H1 (cell line): ENCODE measurements around the gene ZFAND3. TPM values are rescaled to one million over a fixed set of nuclear protein-coding genes. Genes with fewer than 3 reads are reported as not detected.

Experiments used
- CTCF ChIA-PET: fragments of 300-600 bp; sonication (Branson Sonifier 250); formaldehyde crosslinking; loops from one replicate; lab custom pipeline; 2021; ENCODE audit not compliant: partially characterized antibody; lab: Charles Lee
- POLR2A ChIA-PET: fragments of 300-600 bp; sonication (Branson Sonifier 250); formaldehyde crosslinking; loops from one replicate; lab custom pipeline; 2021; ENCODE audit warnings: inconsistent platforms; ENCODE audit not compliant: partially characterized antibody; lab: Charles Lee
- DNase-seq, 2 experiments: peaks; one replicate each; pipeline versions ENCODE4 v3.0.0 to v3.0.0-alpha.2; 2010 to 2022; ENCODE audit warnings: low spot score in 2 of 2, low read depth in 1 of 2, mixed read lengths in 1 of 2
- FAIRE-seq: peaks from 2 replicates; lab custom pipeline; 2011; peaks lifted over from hg19 to GRCh38; lab: Jason Lieb, UNC
- H2AFZ ChIP-seq: 2 replicates; pipeline ENCODE4 v1.8.1; 2012; ENCODE audit warnings: low read length, inconsistent platforms
- H2AK5ac ChIP-seq: 2 replicates; pipeline ENCODE4 v1.6.1; 2013; ENCODE audit warnings: low read depth, low read length
- H2BK120ac ChIP-seq: replicated peaks from 2 replicates; pipeline ENCODE3; 2013; ENCODE audit warnings: low read depth, low read length, inconsistent platforms
- H2BK12ac ChIP-seq: 2 replicates; pipeline ENCODE4 v1.6.1; 2013; ENCODE audit warnings: low read depth, low read length
- H2BK15ac ChIP-seq: 2 replicates; pipeline ENCODE4 v1.6.1; 2013; ENCODE audit warnings: low read length
- H2BK20ac ChIP-seq: 2 replicates; pipeline ENCODE4 v1.6.1; 2013; ENCODE audit warnings: low read length
- H2BK5ac ChIP-seq: 2 replicates; pipeline ENCODE4 v1.6.1; 2013; ENCODE audit warnings: low read depth, low read length
- H3K14ac ChIP-seq: 2 replicates; pipeline ENCODE4 v1.6.1; 2013; ENCODE audit warnings: inconsistent platforms; ENCODE audit not compliant: insufficient read length
- H3K18ac ChIP-seq: 2 replicates; pipeline ENCODE4 v1.6.1; 2013; ENCODE audit warnings: low read length; ENCODE audit errors: extremely low read depth
- H3K23ac ChIP-seq: 2 replicates; pipeline ENCODE4 v1.6.1; 2013; ENCODE audit warnings: inconsistent platforms; ENCODE audit not compliant: insufficient read length
- H3K23me2 ChIP-seq: 2 replicates; pipeline ENCODE4 v1.6.1; 2013; ENCODE audit warnings: low read depth, low read length
- H3K27ac ChIP-seq: 2 replicates; pipeline ENCODE4 v1.6.1; 2011; ENCODE audit warnings: low read depth, low read length, inconsistent platforms
- H3K27me3 ChIP-seq, 4 experiments: replicated peaks in 1 of 4; 1 replicate in 1 of 4; 2 replicates in 3 of 4; pipeline versions ENCODE4 v1.6.1 to v1.8.1; 2011 to 2013; ENCODE audit warnings: low read length in 3 of 4, mild to moderate bottlenecking in 3 of 4, inconsistent platforms in 2 of 4, mixed read lengths in 2 of 4, moderate library complexity in 1 of 4; ENCODE audit not compliant: control insufficient read depth in 3 of 4, insufficient read depth in 3 of 4; ENCODE audit errors: extremely low read depth in 1 of 4
- H3K36me3 ChIP-seq, 4 experiments: 2 replicates each; pipeline versions ENCODE4 v1.6.1 to v1.8.1; 2011 to 2013; ENCODE audit warnings: mild to moderate bottlenecking in 4 of 4, low read length in 3 of 4, moderate library complexity in 2 of 4, control low read depth in 1 of 4, inconsistent platforms in 1 of 4; ENCODE audit not compliant: insufficient read depth in 4 of 4, control insufficient read depth in 2 of 4
- H3K4ac ChIP-seq: replicated peaks from 2 replicates; pipeline ENCODE3; 2013; ENCODE audit warnings: low read length, low read depth, mixed read lengths, inconsistent platforms; ENCODE audit not compliant: insufficient read length
- H3K4me1 ChIP-seq, 4 experiments: replicated peaks in 1 of 4; 1 replicate in 1 of 4; 2 replicates in 3 of 4; pipeline versions ENCODE4 v1.6.1 to v1.8.1; 2011 to 2013; ENCODE audit warnings: low read length in 3 of 4, inconsistent platforms in 2 of 4, mixed read lengths in 1 of 4; ENCODE audit not compliant: insufficient read depth in 4 of 4, control insufficient read depth in 3 of 4
- H3K4me2 ChIP-seq, 2 experiments: 2 replicates each; pipeline versions ENCODE4 v1.6.1 to v1.8.1; 2011 to 2013; ENCODE audit warnings: low read depth in 2 of 2, low read length in 2 of 2, control low read depth in 1 of 2, inconsistent platforms in 1 of 2, mild to moderate bottlenecking in 1 of 2; ENCODE audit not compliant: insufficient read depth in 1 of 2
- H3K4me3 ChIP-seq, 4 experiments: fragments of 200-600, 300-600 bp in 1 of 4; sonication (generic), shearing (Covaris generic), sonication (Bioruptor Twin) in 1 of 4; 2 replicates each; pipeline versions ENCODE4 v1.5.1 to v1.8.1; 2011 to 2016; ENCODE audit warnings: low read length in 4 of 4, low read depth in 3 of 4, control low read depth in 2 of 4, inconsistent platforms in 2 of 4, mild to moderate bottlenecking in 2 of 4, mixed read lengths in 1 of 4, moderate library complexity in 1 of 4; ENCODE audit not compliant: insufficient read depth in 2 of 4; ENCODE audit errors: extremely low read depth in 1 of 4
- H3K56ac ChIP-seq: replicated peaks from 2 replicates; pipeline ENCODE3; 2013; ENCODE audit warnings: low read depth, mild to moderate bottlenecking, mixed read lengths, low read length, inconsistent platforms; ENCODE audit not compliant: insufficient read length
- H3K79me1 ChIP-seq: 2 replicates; pipeline ENCODE4 v1.6.1; 2013; ENCODE audit warnings: low read depth, low read length, control low read depth
- H3K79me2 ChIP-seq, 2 experiments: 2 replicates each; pipeline versions ENCODE4 v1.6.1 to v1.8.1; 2012 to 2013; ENCODE audit warnings: low read length in 2 of 2, mild to moderate bottlenecking in 2 of 2, inconsistent platforms in 1 of 2; ENCODE audit not compliant: insufficient read depth in 2 of 2, control insufficient read depth in 1 of 2
- H3K9ac ChIP-seq, 4 experiments: replicated peaks in 1 of 4; 1 replicate in 1 of 4; 2 replicates in 3 of 4; pipeline versions ENCODE4 v1.6.1 to v1.8.1; 2011 to 2013; ENCODE audit warnings: low read depth in 3 of 4, low read length in 3 of 4, control low read depth in 2 of 4, mild to moderate bottlenecking in 2 of 4, moderate library complexity in 2 of 4, inconsistent platforms in 1 of 4; ENCODE audit errors: extremely low read depth in 1 of 4
- H3K9me3 ChIP-seq, 2 experiments: 2 replicates each; pipeline versions ENCODE4 v1.6.1 to v1.8.1; 2012 to 2013; ENCODE audit warnings: mild to moderate bottlenecking in 2 of 2, moderate library complexity in 2 of 2, control low read depth in 1 of 2, inconsistent platforms in 1 of 2, low read depth in 1 of 2, low read length in 1 of 2, mixed read lengths in 1 of 2; ENCODE audit not compliant: insufficient read depth in 2 of 2
- H4K20me1 ChIP-seq, 2 experiments: replicated peaks in 1 of 2; 2 replicates each; pipeline versions ENCODE3 to v1.8.1; 2011 to 2013; ENCODE audit warnings: inconsistent platforms in 2 of 2, low read length in 2 of 2, mild to moderate bottlenecking in 1 of 2; ENCODE audit not compliant: insufficient read depth in 2 of 2, control insufficient read depth in 1 of 2
- H4K5ac ChIP-seq: 2 replicates; pipeline ENCODE4 v1.6.1; 2013; ENCODE audit warnings: low read length, low read depth, mixed read lengths, inconsistent platforms; ENCODE audit not compliant: insufficient read length
- H4K8ac ChIP-seq: 2 replicates; pipeline ENCODE4 v1.8.0; 2013; ENCODE audit warnings: mild to moderate bottlenecking, moderate library complexity, low read length, inconsistent platforms; ENCODE audit not compliant: insufficient read depth; ENCODE audit errors: extremely low read depth
- H4K91ac ChIP-seq: replicated peaks from 2 replicates; pipeline ENCODE3; 2013; ENCODE audit warnings: low read length, mixed read lengths, inconsistent platforms; ENCODE audit not compliant: insufficient read length
- CBX5 ChIP-seq: fragments of 300-800, 300-1000 bp; sonication (generic); IDR thresholded peaks from 2 replicates; pipeline ENCODE4 v1.7.1; 2016; ENCODE audit warnings: antibody characterized with exemption, low read length, low read depth
- EGR1 ChIP-seq: IDR thresholded peaks from 2 replicates; pipeline ENCODE4 v1.6.1; 2011; ENCODE audit warnings: low read depth, low read length, borderline replicate concordance
- FOSL1 ChIP-seq: IDR thresholded peaks from 2 replicates; pipeline ENCODE4 v1.6.1; 2011; ENCODE audit warnings: mild to moderate bottlenecking, low read depth, low read length, moderate library complexity; ENCODE audit not compliant: insufficient read depth
- GTF2F1 ChIP-seq: IDR thresholded peaks from 2 replicates; pipeline ENCODE4 v1.6.1; 2012; ENCODE audit warnings: low read depth, low read length, improper control_type of control experiment, borderline replicate concordance
- KDM1A ChIP-seq: fragments of 200-600, 300-600 bp; sonication (generic); IDR thresholded peaks from 2 replicates; pipeline ENCODE4 v1.7.1; 2016; ENCODE audit warnings: mild to moderate bottlenecking, low read length, borderline replicate concordance
- NANOG ChIP-seq: IDR thresholded peaks from 2 replicates; pipeline ENCODE4 v1.6.1; 2011; ENCODE audit warnings: low read length, low read depth, mild to moderate bottlenecking, inconsistent platforms; ENCODE audit not compliant: insufficient read depth, poor library complexity, severe bottlenecking
- NRF1 ChIP-seq: IDR thresholded peaks from 2 replicates; pipeline ENCODE4 v1.6.1; 2011; ENCODE audit warnings: mild to moderate bottlenecking, low read depth, low read length, improper control_type of control experiment
- POU5F1 ChIP-seq: IDR thresholded peaks from 2 replicates; pipeline ENCODE4 v1.6.1; 2011; ENCODE audit warnings: low read depth, mild to moderate bottlenecking, low read length, moderate library complexity
- RFX5 ChIP-seq: IDR thresholded peaks from 2 replicates; pipeline ENCODE4 v1.6.1; 2011; ENCODE audit warnings: low read depth, low read length, improper control_type of control experiment, borderline replicate concordance
- SIN3A ChIP-seq, 2 experiments: IDR thresholded peaks in 1 of 2; conservative IDR thresholded peaks in 1 of 2; 2 replicates each; pipeline ENCODE4 v1.6.1; 2011 to 2012; ENCODE audit warnings: low read length in 2 of 2, improper control_type of control experiment in 1 of 2, low read depth in 1 of 2, mild to moderate bottlenecking in 1 of 2
- SP4 ChIP-seq: IDR thresholded peaks from 2 replicates; pipeline ENCODE4 v1.6.1; 2012; ENCODE audit warnings: low read length, inconsistent platforms
- SUZ12 ChIP-seq: fragments of 200-600 bp; sonication (generic); IDR thresholded peaks from 2 replicates; pipeline ENCODE4 v1.6.1; 2012; ENCODE audit warnings: mild to moderate bottlenecking, inconsistent platforms, low read length, moderate library complexity, mixed read lengths
- WGBS, 2 experiments: shearing (Covaris generic) in 1 of 2; methylation state at CpG; one replicate each; pipeline versions ENCODE4 v1.1.6 to v1.1.7; 2013 to 2015; ENCODE audit warnings: low lambda C conversion rate in 2 of 2, mixed read lengths in 2 of 2, inconsistent platforms in 1 of 2, low coverage in 1 of 2, missing lambda C conversion rate in 1 of 2; ENCODE audit not compliant: insufficient replicate concordance in 2 of 2, insufficient coverage in 1 of 2, insufficient read length in 1 of 2; ENCODE audit errors: extremely low coverage in 1 of 2, missing lambda C conversion rate in 1 of 2; 5-methylcytosine and 5-hydroxymethylcytosine counted together
- polyA plus RNA-seq, 7 experiments: library from polyadenylated mRNA; depleted of rRNA in 3 of 7; stranded (reverse) in 5 of 7; unstranded in 2 of 7; fragments of >200 nt in 5 of 7; fragments of 200-250 nt in 2 of 7; gene quantifications; 1 replicate in 5 of 7; 2 replicates in 1 of 7; 4 replicates in 1 of 7; pipeline versions ENCODE4 v1.2.1 to v1.2.3, GENCODE V29; 2011 to 2013; ENCODE audit warnings: missing spikeins in 2 of 7, mixed read lengths in 2 of 7
- total RNA-seq: library from RNA; stranded (reverse); fragmentation: NEBNext Ultra II Directional; extraction: Animal tissue kit (Norgen Biotek cat#: 25700); gene quantifications from 2 replicates; pipeline ENCODE4 v1.2.1, GENCODE V29; 2021
- TF ChIP-seq, protein P1 (sequence below): IDR thresholded peaks from 2 replicates; pipeline ENCODE4 v1.6.1; 2012; ENCODE audit warnings: inconsistent platforms

ZFAND3 gene
- total and polyA plus RNA-seq, 2 of the 8 experiments (the other 6 are each of a cell fraction or from before 2014, with no cell fraction given) = 13.0 to 51.3 TPM

DNA sequence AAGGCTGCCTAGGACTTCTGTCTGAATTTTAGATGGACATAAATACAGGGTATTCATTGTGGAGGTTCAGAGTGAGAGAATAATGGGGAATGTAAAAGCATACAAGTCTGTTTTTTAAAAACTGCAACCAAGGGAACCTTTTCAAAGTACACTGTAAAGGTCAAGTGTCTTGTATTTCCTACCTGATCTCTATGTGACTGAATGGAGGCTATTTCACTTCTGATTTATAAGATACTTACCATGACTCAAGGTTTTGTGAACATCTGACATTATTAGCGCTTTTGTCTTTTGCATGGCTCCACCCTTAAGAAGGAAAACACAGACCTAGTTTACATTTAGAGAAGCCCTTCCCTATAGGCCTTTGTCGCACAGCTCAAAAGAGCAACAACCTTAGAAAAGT is 126.5 kb downstream of the ZFAND3 start:
- no peak overlapping the region for H3K27ac ChIP-seq
- H2AK5ac ChIP-seq = no peak overlapping the region
- WGBS, 2 experiments = 86% methylated on average over 2 of the region's 2 CpGs; no CpG with 5 or more reads in 1 of the 2 experiments
- peaks cover 0 to 5% (median under 1%) of the 10 kb centered on the region in 4 experiments; a peak in 2 of 7 replicates for H3K4me1 ChIP-seq
- no peak overlapping the region for H2BK15ac ChIP-seq
- H3K79me1 ChIP-seq = peaks cover 3% of the 10 kb centered on the region
- no peak overlapping the region for H4K5ac ChIP-seq
- no peaks in the 10 kb centered on the region; a peak in 1 of 4 replicates for H3K9me3 ChIP-seq
- no peak overlapping the region for H2BK5ac ChIP-seq
- POLR2A ChIA-PET = no interaction called here
- DNase-seq = no peak
- no peak overlapping the region for H2BK20ac ChIP-seq
- no peak overlapping the region for H3K9ac ChIP-seq
- FAIRE-seq = no peak
- no peak overlapping the region for H3K23ac ChIP-seq
- no peak overlapping the region for H4K91ac ChIP-seq
- H3K27me3 ChIP-seq = no peaks in the 10 kb centered on the region
- no peaks in the 10 kb centered on the region for H3K23me2 ChIP-seq
- H3K56ac ChIP-seq = no peak overlapping the region
- no peak overlapping the region for H3K18ac ChIP-seq
- no peak overlapping the region for H3K14ac ChIP-seq
- H4K8ac ChIP-seq = no peak overlapping the region
- no peak overlapping the region for H2BK120ac ChIP-seq
- H3K4me3 ChIP-seq = no peak overlapping the region
- no peak overlapping the region for H2AFZ ChIP-seq
- H3K79me2 ChIP-seq = peaks cover 0 to 38% of the 10 kb centered on the region in 2 experiments; a peak in 2 of 4 replicates
- CTCF ChIA-PET = interaction anchor here (0.9 kb wide), 1 partner anchor 73 kb away, joined by 3 read pairs; no protein-coding TSS in a partner anchor
- peaks cover 4 to 5% of the 10 kb centered on the region in 2 experiments for H4K20me1 ChIP-seq
- no peak overlapping the region for H3K4ac ChIP-seq
- H3K36me3 ChIP-seq = no peaks in the 10 kb centered on the region
- H3K4me2 ChIP-seq = no peak overlapping the region
- no peak overlapping the region for H2BK12ac ChIP-seq
- TF ChIP-seq KDM1A = no peak
- TF ChIP-seq RFX5 = no peak
- TF ChIP-seq FOSL1 = no peak
- TF ChIP-seq CBX5 = no peak
- TF ChIP-seq NRF1 = no peak
- TF ChIP-seq, protein P1, sequence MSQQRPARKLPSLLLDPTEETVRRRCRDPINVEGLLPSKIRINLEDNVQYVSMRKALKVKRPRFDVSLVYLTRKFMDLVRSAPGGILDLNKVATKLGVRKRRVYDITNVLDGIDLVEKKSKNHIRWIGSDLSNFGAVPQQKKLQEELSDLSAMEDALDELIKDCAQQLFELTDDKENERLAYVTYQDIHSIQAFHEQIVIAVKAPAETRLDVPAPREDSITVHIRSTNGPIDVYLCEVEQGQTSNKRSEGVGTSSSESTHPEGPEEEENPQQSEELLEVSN = no peak
- no peak for TF ChIP-seq EGR1
- no peak for TF ChIP-seq GTF2F1
- no peak for TF ChIP-seq POU5F1
- TF ChIP-seq SUZ12 = no peak
- TF ChIP-seq SP4 = no peak
- no peak for TF ChIP-seq SIN3A (conservative IDR thresholded peaks at IDR 0.05 in 1 of 2, IDR thresholded peaks at IDR 0.05 in 1 of 2; ENCODE audit: low read depth in 1 of 2, low read length in 2 of 2)
- no peak for TF ChIP-seq NANOG
